HepG2 (cell line): ENCODE results near the gene CACNA2D3. TPM values are rescaled to one million over a fixed set of nuclear protein-coding genes. Genes with fewer than 3 reads are reported as not detected.

ENCODE experiments used
- ATAC-seq: fragments of 200-7000 bp; cut with Tn5 transposase; 3 replicates; pipeline ENCODE4 v1.9.1; 2020; ENCODE audit warnings: mild to moderate bottlenecking, moderate library complexity
- BruUV-seq: library from RNA; stranded (reverse); fragments of 400-500 nt; replicated peaks from 2 replicates; lab custom pipeline; 2021; lab: Mats Ljungman, UMichigan
- CTCF ChIA-PET: fragments of 300-600 bp; formaldehyde crosslinking; extraction: SDS; loops from one replicate; lab custom pipeline; 2021; ENCODE audit warnings: low total read pairs, inconsistent platforms, low intra/inter-chr PET ratio; lab: Yijun Ruan, JAX
- POLR2A ChIA-PET: fragments of 350-600 bp; sonication (Branson Sonifier 250); formaldehyde crosslinking; loops from one replicate; lab custom pipeline; 2020; ENCODE audit warnings: antibody characterized with exemption, inconsistent platforms; lab: Yijun Ruan, JAX
- DNase-seq: peaks from one replicate; pipeline ENCODE4 v3.0.0-alpha.2; 2015; ENCODE audit warnings: low spot score
- FAIRE-seq: peaks from 3 replicates; lab custom pipeline; 2011; peaks lifted over from hg19 to GRCh38; lab: Jason Lieb, UNC
- H2AFZ ChIP-seq: one replicate; pipeline ENCODE4 v1.6.1; 2011; ENCODE audit warnings: low read length, inconsistent platforms
- H3K27ac ChIP-seq: fragments of 300-600 bp; 3 replicates; pipeline ENCODE4 v1.8.0; 2011; ENCODE audit warnings: mixed run types, mild to moderate bottlenecking, mixed read lengths, low read length, inconsistent platforms; ENCODE audit not compliant: insufficient read depth; ENCODE audit errors: extremely low read length
- H3K27me3 ChIP-seq, 2 experiments: fragments of 200-600 bp in 1 of 2; 2 replicates in 1 of 2; 3 replicates in 1 of 2; pipeline versions ENCODE4 v1.6.0 to v1.8.0; 2011; ENCODE audit warnings: low read length in 2 of 2, mild to moderate bottlenecking in 2 of 2, moderate library complexity in 2 of 2, inconsistent platforms in 1 of 2; ENCODE audit not compliant: insufficient read depth in 2 of 2, control insufficient read depth in 1 of 2
- H3K36me3 ChIP-seq, 2 experiments: fragments of 200-600 bp in 1 of 2; replicated peaks in 1 of 2; 2 replicates in 1 of 2; 3 replicates in 1 of 2; pipeline versions ENCODE4 v1.5.1 to v1.8.0; 2011; ENCODE audit warnings: low read length in 2 of 2, inconsistent platforms in 1 of 2; ENCODE audit not compliant: insufficient read depth in 2 of 2, control insufficient read depth in 1 of 2
- H3K4me1 ChIP-seq: 2 replicates; pipeline ENCODE4 v1.5.1; 2012; ENCODE audit warnings: low read length, inconsistent platforms; ENCODE audit not compliant: insufficient read depth
- H3K4me2 ChIP-seq: 2 replicates; pipeline ENCODE4 v1.6.0; 2011; ENCODE audit warnings: low read depth, low read length, inconsistent platforms
- H3K4me3 ChIP-seq, 3 experiments: fragments of 200-600 bp in 1 of 3; sonication (generic), shearing (Covaris generic) in 1 of 3; replicated peaks in 1 of 3; 2 replicates each; pipeline ENCODE4 v1.5.1; 2011 to 2016; ENCODE audit warnings: low read length in 3 of 3, inconsistent platforms in 2 of 3, low read depth in 2 of 3, mild to moderate bottlenecking in 2 of 3, control low read depth in 1 of 3, mixed read lengths in 1 of 3; ENCODE audit not compliant: insufficient read depth in 1 of 3
- H3K79me2 ChIP-seq: one replicate; pipeline ENCODE4 v1.6.1; 2011; ENCODE audit warnings: low read length, inconsistent platforms; ENCODE audit not compliant: insufficient read depth
- H3K9ac ChIP-seq: 2 replicates; pipeline ENCODE4 v1.6.0; 2011; ENCODE audit warnings: mild to moderate bottlenecking, low read depth, low read length, inconsistent platforms; ENCODE audit not compliant: insufficient read depth
- H3K9me3 ChIP-seq: 2 replicates; pipeline ENCODE4 v1.5.1; 2012; ENCODE audit warnings: mild to moderate bottlenecking, low read length
- H4K20me1 ChIP-seq: 2 replicates; pipeline ENCODE4 v1.6.0; 2011; ENCODE audit warnings: inconsistent platforms, mild to moderate bottlenecking, low read length, moderate library complexity; ENCODE audit not compliant: insufficient read depth
- ETV6 ChIP-seq: sonication (generic); formaldehyde crosslinking; conservative IDR thresholded peaks from 2 replicates; pipeline ENCODE4 v1.4.0; 2020; ENCODE audit warnings: missing genetic modification reagents
- KLF15 ChIP-seq: sonication (generic); formaldehyde crosslinking; IDR thresholded peaks from 2 replicates; pipeline ENCODE4 v1.8.1; 2023; ENCODE audit warnings: borderline replicate concordance, mild to moderate bottlenecking, inconsistent platforms, missing genetic modification reagents, mixed read lengths
- KLF6 ChIP-seq: IDR thresholded peaks from 2 replicates; pipeline ENCODE4 v1.8.0; 2016; ENCODE audit warnings: missing biosample characterization, missing genetic modification reagents
- MTF1 ChIP-seq: sonication (generic); formaldehyde crosslinking; IDR thresholded peaks from 2 replicates; pipeline ENCODE4 v1.5.0; 2020; ENCODE audit warnings: missing genetic modification reagents
- PAWR ChIP-seq: sonication (generic); formaldehyde crosslinking; IDR thresholded peaks from 2 replicates; pipeline ENCODE4 v1.4.0; 2020; ENCODE audit warnings: missing genetic modification reagents, mild to moderate bottlenecking, borderline replicate concordance
- PHF21A ChIP-seq: sonication (generic); formaldehyde crosslinking; IDR thresholded peaks from 2 replicates; pipeline ENCODE4 v1.5.0; 2020; ENCODE audit warnings: mild to moderate bottlenecking, missing genetic modification reagents
- RBAK ChIP-seq: sonication (generic); formaldehyde crosslinking; IDR thresholded peaks from 2 replicates; pipeline ENCODE4 v1.5.1; 2020; ENCODE audit warnings: mild to moderate bottlenecking, missing genetic modification reagents
- SKI ChIP-seq: fragments of 450-650 bp; IDR thresholded peaks from one replicate; pipeline ENCODE4 v1.6.1; 2018; ENCODE audit warnings: mild to moderate bottlenecking; ENCODE audit not compliant: partially characterized antibody
- TCF7L2 ChIP-seq: IDR thresholded peaks from 2 replicates; pipeline ENCODE4 v1.6.1; 2011; ENCODE audit warnings: mild to moderate bottlenecking, low read depth, low read length, moderate library complexity
- ZFX ChIP-seq: sonication (generic); formaldehyde crosslinking; IDR thresholded peaks from 2 replicates; pipeline ENCODE4 v1.4.0; 2020; ENCODE audit warnings: mild to moderate bottlenecking, low read depth, missing genetic modification reagents, moderate library complexity
- ZNF350 ChIP-seq: sonication (generic); formaldehyde crosslinking; IDR thresholded peaks from 2 replicates; pipeline ENCODE4 v1.4.0; 2020; ENCODE audit warnings: mild to moderate bottlenecking, low read depth, missing genetic modification reagents, borderline replicate concordance
- ZNF367 ChIP-seq: sonication (generic); formaldehyde crosslinking; IDR thresholded peaks from 2 replicates; pipeline ENCODE4 v1.4.0; 2020; ENCODE audit warnings: missing genetic modification reagents, borderline replicate concordance
- ZNF446 ChIP-seq: sonication (generic); formaldehyde crosslinking; IDR thresholded peaks from 2 replicates; pipeline ENCODE4 v1.5.0; 2020; ENCODE audit warnings: mild to moderate bottlenecking, missing genetic modification reagents
- WGBS: methylation state at CpG from one replicate; pipeline ENCODE4 v1.1.6; 2017; ENCODE audit warnings: low lambda C conversion rate; 5-methylcytosine and 5-hydroxymethylcytosine counted together
- in situ Hi-C: cut with HindIII; loops from 2 replicates; pipeline ENCODE4 v1.10.0; 2017; ENCODE audit warnings: low pct_unique_long_range_greater_than_20kb; ENCODE audit not compliant: extremely low pct_ligation_motif_present
- intact Hi-C: fragments of 100-400 bp; cut with micrococcal nuclease; formaldehyde crosslinking; loops from one replicate; pipeline ENCODE4 v1.10.0; 2022; ENCODE audit not compliant: unreplicated experiment
- polyA plus RNA-seq, 8 experiments: library from polyadenylated mRNA; depleted of rRNA in 3 of 8; stranded (reverse) in 7 of 8; unstranded in 1 of 8; fragments of >200 nt; fragmentation: Illumina TruSeq in 4 of 8; extraction: Trizol in 4 of 8; gene quantifications; 2 replicates each; pipeline versions ENCODE4 v1.2.1 to v1.2.3, GENCODE V29; 2011 to 2016; ENCODE audit warnings: low read depth in 4 of 8, missing spikeins in 1 of 8, mixed read lengths in 1 of 8; ENCODE audit not compliant: insufficient read depth in 1 of 8
- total RNA-seq, 5 experiments: library from RNA; depleted of rRNA; stranded (reverse); fragments of >200 nt; fragmentation: Illumina TruSeq; extraction: Trizol; gene quantifications; 2 replicates each; pipeline ENCODE4 v1.2.3, GENCODE V29; 2016; ENCODE audit warnings: low read depth in 1 of 5

The CACNA2D3 gene
- total and polyA plus RNA-seq, 2 of the 13 experiments (the other 11 are each of a cell fraction or from before 2014, with no cell fraction given), result not detected

GRCh38 chr3:54257125-54257720 is 134.9 kb downstream of the CACNA2D3 start:
- intact Hi-C loops (no loop called here), in situ Hi-C loops (no loop called here)
- Histone ChIP-seq H3K36me3 (no peaks in the 10 kb centered on the region), H3K4me3 (no peak overlapping the region), H4K20me1 (no peaks in the 10 kb centered on the region), H3K9ac (no peak overlapping the region), H2AFZ (no peak overlapping the region), H3K9me3 (no peaks in the 10 kb centered on the region), H3K27me3 (peaks cover 0 to 7% of the 10 kb centered on the region in 2 experiments; a peak in 1 of 5 replicates), H3K79me2 (no peaks in the 10 kb centered on the region), H3K27ac (no peak overlapping the region), H3K4me2 (no peak overlapping the region), H3K4me1 (no peaks in the 10 kb centered on the region)
- DNase-seq, result no peak
- TF ChIP-seq TCF7L2 (no peak), ZNF446 (CRISPR knock-in tag) (no peak), ETV6 (CRISPR knock-in tag) (no peak), PAWR (CRISPR knock-in tag) (no peak), ZNF350 (CRISPR knock-in tag) (no peak), SKI (no peak), KLF6 (CRISPR knock-in tag) (no peak), RBAK (CRISPR knock-in tag) (no peak), ZFX (CRISPR knock-in tag) (no peak), PHF21A (CRISPR knock-in tag) (no peak), MTF1 (CRISPR knock-in tag) (no peak), KLF15 (no peak), ZNF367 (no peak)
- FAIRE-seq, result no peak
- no TSS peak for BruUV-seq
- ChIA-PET POLR2A (no interaction called here), CTCF (no interaction called here)
- WGBS, result 12% methylated on average over 7 of the region's 7 CpGs
- ATAC-seq, result no peak
